GM19193 (cell line): ENCODE measurements around the gene PEX14.

ENCODE experiments used
- POLR2A ChIP-seq: IDR thresholded peaks from 4 replicates; pipeline ENCODE4 v1.6.1; 2011; ENCODE audit not compliant: insufficient read depth, insufficient read length; ENCODE audit errors: extremely low read depth

PEX14 gene

GRCh38 chr1:10522322-10522860 is 47.6 kb downstream of the PEX14 start:
- TF ChIP-seq POLR2A = no peak

GRCh38 chr1:10525208-10525607 is 50.5 kb downstream of the PEX14 start:
- no peak for TF ChIP-seq POLR2A

GRCh38 chr1:10528066-10529014 is 53.6 kb downstream of the PEX14 start:
- no peak for TF ChIP-seq POLR2A

GRCh38 chr1:10529091-10529490 is 54.3 kb downstream of the PEX14 start:
- no peak for TF ChIP-seq POLR2A

GRCh38 chr1:10529765-10530164 is 55.0 kb downstream of the PEX14 start:
- TF ChIP-seq POLR2A = no peak

GRCh38 chr1:10530281-10530740 is 55.6 kb downstream of the PEX14 start:
- no peak for TF ChIP-seq POLR2A

GRCh38 chr1:10530756-10531495 is 56.2 kb downstream of the PEX14 start:
- no peak for TF ChIP-seq POLR2A

GRCh38 chr1:10532362-10532761 is 57.6 kb downstream of the PEX14 start:
- no peak for TF ChIP-seq POLR2A

- no peak for TF ChIP-seq POLR2A
Observed at GRCh38 chr1:10534519-10534918, 59.8 kb downstream of the PEX14 start.

- no peak for TF ChIP-seq POLR2A
Observed at GRCh38 chr1:10536133-10536770, 61.5 kb downstream of the PEX14 start.

GRCh38 chr1:10537082-10537766 is 62.5 kb downstream of the PEX14 start:
- TF ChIP-seq POLR2A = no peak

- no peak for TF ChIP-seq POLR2A
Observed at GRCh38 chr1:10538646-10539355, 64.1 kb downstream of the PEX14 start.

GRCh38 chr1:10539411-10540043 is 64.8 kb downstream of the PEX14 start:
- TF ChIP-seq POLR2A = no peak
